ENCODE data around the gene BGLAP. TPM values are rescaled to one million over a fixed set of nuclear protein-coding genes. Genes with fewer than 3 reads are reported as not detected.

Gene BGLAP
- total RNA-seq, 1 experiment from 2014 or later: 0.67 TPM

DNA sequence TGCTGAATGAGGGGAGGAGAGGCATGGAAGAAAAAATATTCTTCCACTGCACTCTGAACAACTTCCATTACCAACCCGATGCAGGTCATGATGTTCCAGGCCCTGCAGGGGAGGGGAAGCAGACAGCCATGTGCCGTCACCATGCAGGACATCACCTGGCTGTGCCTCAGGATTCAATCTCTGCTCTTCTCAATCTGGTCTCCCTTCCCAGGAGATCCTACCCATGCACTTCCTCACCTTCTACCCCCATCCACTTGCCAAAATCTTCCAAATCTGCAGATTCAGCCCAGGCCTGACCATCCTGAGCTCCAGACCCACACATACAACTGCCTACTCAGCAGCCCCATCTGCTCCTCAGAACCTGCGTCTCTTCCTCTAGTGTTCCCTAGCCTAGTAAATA is 11.7 kb downstream of the BGLAP start:
- Histone ChIP-seq H3K9me3 (ENCODE audit: control insufficient read depth, insufficient read depth, low read depth, low read length) (no peaks in the 10 kb centered on the region), H3K4me3 (ENCODE audit: low read depth in 2 of 2, low read length in 2 of 2) (no peak overlapping the region), H3K27ac (ENCODE audit: low read length) (no peak overlapping the region), H3K27me3 (ENCODE audit: control insufficient read depth, insufficient read depth, low read length) (no peaks in the 10 kb centered on the region), H3K4me1 (ENCODE audit: control insufficient read depth, insufficient read depth, low read length) (no peaks in the 10 kb centered on the region), H3K36me3 (ENCODE audit: control insufficient read depth, insufficient read depth, low read length) (peaks cover 7% of the 10 kb centered on the region)
- TF ChIP-seq TCF7L2 (IDR thresholded peaks at IDR 0.05; ENCODE audit: low read depth, low read length): no peak
- TF ChIP-seq, protein P1, sequence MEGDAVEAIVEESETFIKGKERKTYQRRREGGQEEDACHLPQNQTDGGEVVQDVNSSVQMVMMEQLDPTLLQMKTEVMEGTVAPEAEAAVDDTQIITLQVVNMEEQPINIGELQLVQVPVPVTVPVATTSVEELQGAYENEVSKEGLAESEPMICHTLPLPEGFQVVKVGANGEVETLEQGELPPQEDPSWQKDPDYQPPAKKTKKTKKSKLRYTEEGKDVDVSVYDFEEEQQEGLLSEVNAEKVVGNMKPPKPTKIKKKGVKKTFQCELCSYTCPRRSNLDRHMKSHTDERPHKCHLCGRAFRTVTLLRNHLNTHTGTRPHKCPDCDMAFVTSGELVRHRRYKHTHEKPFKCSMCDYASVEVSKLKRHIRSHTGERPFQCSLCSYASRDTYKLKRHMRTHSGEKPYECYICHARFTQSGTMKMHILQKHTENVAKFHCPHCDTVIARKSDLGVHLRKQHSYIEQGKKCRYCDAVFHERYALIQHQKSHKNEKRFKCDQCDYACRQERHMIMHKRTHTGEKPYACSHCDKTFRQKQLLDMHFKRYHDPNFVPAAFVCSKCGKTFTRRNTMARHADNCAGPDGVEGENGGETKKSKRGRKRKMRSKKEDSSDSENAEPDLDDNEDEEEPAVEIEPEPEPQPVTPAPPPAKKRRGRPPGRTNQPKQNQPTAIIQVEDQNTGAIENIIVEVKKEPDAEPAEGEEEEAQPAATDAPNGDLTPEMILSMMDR (IDR thresholded peaks at IDR 0.05): no peak
- TF ChIP-seq, protein P2, sequence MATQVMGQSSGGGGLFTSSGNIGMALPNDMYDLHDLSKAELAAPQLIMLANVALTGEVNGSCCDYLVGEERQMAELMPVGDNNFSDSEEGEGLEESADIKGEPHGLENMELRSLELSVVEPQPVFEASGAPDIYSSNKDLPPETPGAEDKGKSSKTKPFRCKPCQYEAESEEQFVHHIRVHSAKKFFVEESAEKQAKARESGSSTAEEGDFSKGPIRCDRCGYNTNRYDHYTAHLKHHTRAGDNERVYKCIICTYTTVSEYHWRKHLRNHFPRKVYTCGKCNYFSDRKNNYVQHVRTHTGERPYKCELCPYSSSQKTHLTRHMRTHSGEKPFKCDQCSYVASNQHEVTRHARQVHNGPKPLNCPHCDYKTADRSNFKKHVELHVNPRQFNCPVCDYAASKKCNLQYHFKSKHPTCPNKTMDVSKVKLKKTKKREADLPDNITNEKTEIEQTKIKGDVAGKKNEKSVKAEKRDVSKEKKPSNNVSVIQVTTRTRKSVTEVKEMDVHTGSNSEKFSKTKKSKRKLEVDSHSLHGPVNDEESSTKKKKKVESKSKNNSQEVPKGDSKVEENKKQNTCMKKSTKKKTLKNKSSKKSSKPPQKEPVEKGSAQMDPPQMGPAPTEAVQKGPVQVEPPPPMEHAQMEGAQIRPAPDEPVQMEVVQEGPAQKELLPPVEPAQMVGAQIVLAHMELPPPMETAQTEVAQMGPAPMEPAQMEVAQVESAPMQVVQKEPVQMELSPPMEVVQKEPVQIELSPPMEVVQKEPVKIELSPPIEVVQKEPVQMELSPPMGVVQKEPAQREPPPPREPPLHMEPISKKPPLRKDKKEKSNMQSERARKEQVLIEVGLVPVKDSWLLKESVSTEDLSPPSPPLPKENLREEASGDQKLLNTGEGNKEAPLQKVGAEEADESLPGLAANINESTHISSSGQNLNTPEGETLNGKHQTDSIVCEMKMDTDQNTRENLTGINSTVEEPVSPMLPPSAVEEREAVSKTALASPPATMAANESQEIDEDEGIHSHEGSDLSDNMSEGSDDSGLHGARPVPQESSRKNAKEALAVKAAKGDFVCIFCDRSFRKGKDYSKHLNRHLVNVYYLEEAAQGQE (IDR thresholded peaks at IDR 0.05; ENCODE audit: insufficient read depth in 1 of 2, low read depth in 2 of 2, low read length in 1 of 2): no peak
- no peak for DNase-seq (ENCODE audit: low read depth, low spot score)
- ChIA-PET POLR2A (no interaction called here), CTCF (no interaction called here)
- ATAC-seq: no peak
- no TSS peak for BruUV-seq (replicated peaks)
- intact Hi-C loops (cut with micrococcal nuclease; ENCODE audit: unreplicated experiment): no loop called here
- in situ Hi-C loops (cut with HindIII; ENCODE audit: low pct_unique_long_range_greater_than_20kb, low sequenced_read_pairs): no loop called here

DNA sequence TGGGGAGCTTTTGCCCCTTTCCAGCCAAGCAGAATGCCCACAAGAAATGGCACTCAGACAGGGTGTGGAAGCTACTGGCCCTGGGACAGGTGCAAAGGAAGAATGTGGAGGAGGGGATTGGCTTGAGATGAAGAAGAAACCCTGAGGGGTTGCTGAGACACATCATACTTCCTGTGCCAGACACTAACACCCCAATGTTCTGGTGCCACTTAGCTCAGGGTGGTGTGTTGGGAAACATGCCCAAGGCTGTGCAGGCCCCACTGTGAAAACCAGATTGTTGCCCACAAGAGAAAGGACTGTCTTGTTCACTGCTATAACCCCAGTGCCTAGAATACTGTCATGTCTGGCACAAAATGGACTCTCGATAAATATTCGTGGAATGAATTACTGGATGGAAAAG is 15.7 kb downstream of the BGLAP start:
- ChIA-PET POLR2A (no interaction called here), CTCF (no interaction called here)
- TF ChIP-seq SIN3A (IDR thresholded peaks at IDR 0.05; ENCODE audit: borderline replicate concordance, insufficient read depth, low read depth, low read length): no peak
- TF ChIP-seq POLR2AphosphoS5 (IDR thresholded peaks at IDR 0.05; ENCODE audit: low read depth, low read length): no peak
- TF ChIP-seq, protein P1 (IDR thresholded peaks at IDR 0.05): no peak
- no peak for TF ChIP-seq TCF7L2 (IDR thresholded peaks at IDR 0.05; ENCODE audit: low read depth, low read length)
- TF ChIP-seq, protein P2 (IDR thresholded peaks at IDR 0.05; ENCODE audit: insufficient read depth in 1 of 2, low read depth in 2 of 2, low read length in 1 of 2): no peak
- no TSS peak for BruUV-seq (replicated peaks)
- no peak overlapping the region for H3K27ac ChIP-seq (ENCODE audit: low read length)
- in situ Hi-C loops (cut with HindIII; ENCODE audit: low pct_unique_long_range_greater_than_20kb, low sequenced_read_pairs): no loop called here
- no peak for ATAC-seq
- no peak overlapping the region for H3K4me3 ChIP-seq (ENCODE audit: low read depth in 2 of 2, low read length in 2 of 2)
- intact Hi-C loops (cut with micrococcal nuclease; ENCODE audit: unreplicated experiment): no loop called here
- no peaks in the 10 kb centered on the region for H3K9me3 ChIP-seq (ENCODE audit: control insufficient read depth, insufficient read depth, low read depth, low read length)
- H3K4me1 ChIP-seq (ENCODE audit: control insufficient read depth, insufficient read depth, low read length): peaks cover 3% of the 10 kb centered on the region; the same call in 1 of the 2 replicates
- DNase-seq (ENCODE audit: low read depth, low spot score): no peak
- no peaks in the 10 kb centered on the region for H3K27me3 ChIP-seq (ENCODE audit: control insufficient read depth, insufficient read depth, low read length)
- peaks cover 17% of the 10 kb centered on the region for H3K36me3 ChIP-seq (ENCODE audit: control insufficient read depth, insufficient read depth, low read length)

Measured in Panc1 (cell line).